Endodermal cell (in vitro differentiated cells): ENCODE measurements around the gene GAB2. TPM values are rescaled to one million over a fixed set of nuclear protein-coding genes. Genes with fewer than 3 reads are reported as not detected.
"Not testable (repeated sequence)": the region's sequence is repeated elsewhere in the genome, so short reads cannot be mapped to it uniquely, and the experiment has no call there.

ENCODE experiments used
- DNase-seq: peaks from one replicate; pipeline ENCODE4 v3.0.0-alpha.2; 2017
- H3K27ac ChIP-seq: 2 replicates; pipeline ENCODE4 v1.5.1; 2013; ENCODE audit warnings: mild to moderate bottlenecking, low read depth, low read length, moderate library complexity
- H3K27me3 ChIP-seq: 2 replicates; pipeline ENCODE4 v1.6.1; 2013; ENCODE audit warnings: mild to moderate bottlenecking, low read length, moderate library complexity; ENCODE audit not compliant: insufficient read depth, control insufficient read depth, poor library complexity, severe bottlenecking
- H3K36me3 ChIP-seq: 2 replicates; pipeline ENCODE4 v1.7.0; 2013; ENCODE audit warnings: mild to moderate bottlenecking, low read length, moderate library complexity; ENCODE audit not compliant: control insufficient read depth, insufficient read depth
- H3K4me1 ChIP-seq: one replicate; pipeline ENCODE4 v1.7.0; 2013; ENCODE audit warnings: low read length; ENCODE audit not compliant: control insufficient read depth, insufficient read depth
- H3K4me3 ChIP-seq: 2 replicates; pipeline ENCODE4 v1.5.1; 2013; ENCODE audit warnings: mild to moderate bottlenecking, low read length, moderate library complexity
- H3K9ac ChIP-seq: 2 replicates; pipeline ENCODE4 v1.6.1; 2013; ENCODE audit warnings: mild to moderate bottlenecking, low read length, moderate library complexity; ENCODE audit not compliant: poor library complexity, severe bottlenecking; ENCODE audit errors: extremely low read depth
- H3K9me3 ChIP-seq: 2 replicates; pipeline ENCODE4 v1.6.1; 2013; ENCODE audit warnings: mild to moderate bottlenecking, low read length, moderate library complexity; ENCODE audit not compliant: control insufficient read depth
- H3K27ac Mint-ChIP-seq: 2 replicates; pipeline ENCODE4 v1.8.0; 2020; ENCODE audit warnings: mixed read lengths
- H3K27me3 Mint-ChIP-seq: 2 replicates; pipeline ENCODE4 v1.8.0; 2021; ENCODE audit warnings: mild to moderate bottlenecking, mixed read lengths; ENCODE audit not compliant: insufficient read depth
- H3K36me3 Mint-ChIP-seq: 2 replicates; pipeline ENCODE4 v1.8.0; 2020; ENCODE audit warnings: low read depth, mixed read lengths
- H3K4me1 Mint-ChIP-seq: 2 replicates; pipeline ENCODE4 v1.8.0; 2020; ENCODE audit warnings: mixed read lengths
- H3K4me3 Mint-ChIP-seq: 2 replicates; pipeline ENCODE4 v1.8.0; 2020; ENCODE audit warnings: mild to moderate bottlenecking, moderate library complexity, mixed read lengths
- H3K9me3 Mint-ChIP-seq: 2 replicates; pipeline ENCODE4 v1.8.0; 2020; ENCODE audit warnings: mild to moderate bottlenecking, mixed read lengths
- CTCF ChIP-seq: fragments of 200-600 bp; sonication (generic); conservative IDR thresholded peaks from 2 replicates; pipeline ENCODE4 v1.5.0; 2021; ENCODE audit warnings: antibody characterized with exemption, mild to moderate bottlenecking
- WGBS, 2 experiments: methylation state at CpG; one replicate each; pipeline versions ENCODE4 v1.1.5 to v1.1.7; 2013; ENCODE audit warnings: missing lambda C conversion rate in 2 of 2, mixed read lengths in 1 of 2; ENCODE audit not compliant: insufficient coverage in 1 of 2, insufficient read length in 1 of 2; 5-methylcytosine and 5-hydroxymethylcytosine counted together
- total RNA-seq, 2 donors: library from RNA; stranded (reverse); fragmentation: NEBNext Ultra II Directional in 1 of 2; extraction: Animal tissue kit (Norgen Biotek cat#: 25700) in 1 of 2; gene quantifications; 2 replicates in 1 of 2; 3 replicates in 1 of 2; pipeline ENCODE4 v1.2.1, GENCODE V29; 2021

Gene GAB2
- total RNA-seq, 2 donors from 2014 or later: 26.9 to 62.8 TPM

- DNase-seq: no peak
- peaks cover 6% of the 10 kb centered on the region for H3K36me3 Mint-ChIP-seq
- whole genome bisulfite sequencing, 2 experiments: 93% methylated on average over 1 of the region's 1 CpG; no CpG with 5 or more reads in 1 of the 2 experiments
These were observed 119.3 kb downstream of the GAB2 start for GRCh38 chr11:78298291-78298771.

GRCh38 chr11:78295991-78296930, 121.4 kb downstream of the GAB2 start:
- Histone ChIP-seq H3K9ac (no peak overlapping the region), H3K4me3 (no peak overlapping the region), H3K9me3 (no peaks in the 10 kb centered on the region), H3K27ac (no peak overlapping the region), H3K36me3 (no peaks in the 10 kb centered on the region), H3K4me1 (peaks cover 4% of the 10 kb centered on the region), H3K27me3 (no peaks in the 10 kb centered on the region)
- TF ChIP-seq CTCF: no peak
- Mint-ChIP-seq H3K4me3 (no peak overlapping the region), H3K4me1 (peaks cover 16% of the 10 kb centered on the region), H3K27ac (no peak overlapping the region), H3K9me3 (peaks cover 1% of the 10 kb centered on the region), H3K36me3 (peaks cover 2% of the 10 kb centered on the region), H3K27me3 (peaks cover 3% of the 10 kb centered on the region)
- WGBS, 2 experiments: 94 to 97% methylated on average over 5 to 8 of the region's 8 CpGs
- no peak for DNase-seq

More at GRCh38 chr11:78298291-78298771, 119.3 kb downstream of the GAB2 start:
- H3K9ac ChIP-seq: no peak overlapping the region
- H3K27ac ChIP-seq: peak overlapping the region; percentile 74
- TF ChIP-seq CTCF: no peak
- no peaks in the 10 kb centered on the region for H3K36me3 ChIP-seq
- H3K27me3 Mint-ChIP-seq: peaks cover 3% of the 10 kb centered on the region
- H3K27ac Mint-ChIP-seq: no peak overlapping the region
- H3K4me3 ChIP-seq: no peak overlapping the region
- peaks cover 5% of the 10 kb centered on the region for H3K9me3 ChIP-seq
- peaks cover 10% of the 10 kb centered on the region for H3K4me1 Mint-ChIP-seq
- H3K27me3 ChIP-seq: no peaks in the 10 kb centered on the region
- H3K9me3 Mint-ChIP-seq: peaks cover 1% of the 10 kb centered on the region
- no peak overlapping the region for H3K4me3 Mint-ChIP-seq
- H3K4me1 ChIP-seq: no peaks in the 10 kb centered on the region

- Histone ChIP-seq H3K4me3 (no peak overlapping the region), H3K9ac (no peak overlapping the region), H3K36me3 (peaks cover 6% of the 10 kb centered on the region), H3K4me1 (peaks cover 7% of the 10 kb centered on the region), H3K27ac (no peak overlapping the region), H3K9me3 (peaks cover 5% of the 10 kb centered on the region), H3K27me3 (no peaks in the 10 kb centered on the region)
- no peak for DNase-seq
- 95 to 100% methylated on average over 1 to 3 of the region's 3 CpGs for WGBS, 2 experiments
- H3K4me3 Mint-ChIP-seq: no peak overlapping the region
- peaks cover 9% of the 10 kb centered on the region for H3K36me3 Mint-ChIP-seq
- no peak overlapping the region for H3K27ac Mint-ChIP-seq
- H3K27me3 Mint-ChIP-seq: peaks cover 3% of the 10 kb centered on the region
- peaks cover 6% of the 10 kb centered on the region for H3K9me3 Mint-ChIP-seq
- peaks cover 16% of the 10 kb centered on the region for H3K4me1 Mint-ChIP-seq
- no peak for TF ChIP-seq CTCF
These were observed 122.3 kb downstream of the GAB2 start for GRCh38 chr11:78295347-78295746.

- not testable (repeated sequence) for H3K27ac Mint-ChIP-seq, H3K9me3 ChIP-seq, H3K27ac ChIP-seq, H3K4me3 Mint-ChIP-seq, H3K9me3 Mint-ChIP-seq, DNase-seq, H3K27me3 ChIP-seq, H3K4me3 ChIP-seq, H3K27me3 Mint-ChIP-seq, H3K9ac ChIP-seq, H3K36me3 Mint-ChIP-seq, H3K4me1 ChIP-seq
- WGBS, 2 experiments: 82 to 98% methylated on average over 2 to 3 of the region's 5 CpGs
- H3K36me3 ChIP-seq: peaks cover 13% of the 10 kb centered on the region
- peaks cover 20% of the 10 kb centered on the region for H3K4me1 Mint-ChIP-seq
These were observed 123.5 kb downstream of the GAB2 start for GRCh38 chr11:78294100-78294499.
